Peyer's patch (tissue), 4 donors: Measurements from ENCODE around the gene FAM200B.

Source experiments
- POLR2A ChIP-seq, 2 donors: fragments of 450-650 bp; IDR thresholded peaks; one replicate each; pipeline ENCODE4 v1.5.1; 2017; ENCODE audit warnings: antibody characterized with exemption in 2 of 2, mild to moderate bottlenecking in 2 of 2, moderate library complexity in 2 of 2
- TF ChIP-seq, protein P1 (sequence below), 6 experiments: fragments of 450-650 bp in 4 of 6; fragments of 200-600 bp in 2 of 6; sonication (generic) in 1 of 6; IDR thresholded peaks; one replicate each; pipeline ENCODE4 v1.5.1; 2017 to 2019; ENCODE audit warnings: antibody characterized with exemption in 6 of 6, mild to moderate bottlenecking in 3 of 6, moderate library complexity in 1 of 6

GRCh38 chr4:15658781-15659180 is 22.8 kb upstream of the FAM200B start:
- TF ChIP-seq POLR2A (IDR thresholded peaks at IDR 0.05) = no peak
- TF ChIP-seq, protein P1, sequence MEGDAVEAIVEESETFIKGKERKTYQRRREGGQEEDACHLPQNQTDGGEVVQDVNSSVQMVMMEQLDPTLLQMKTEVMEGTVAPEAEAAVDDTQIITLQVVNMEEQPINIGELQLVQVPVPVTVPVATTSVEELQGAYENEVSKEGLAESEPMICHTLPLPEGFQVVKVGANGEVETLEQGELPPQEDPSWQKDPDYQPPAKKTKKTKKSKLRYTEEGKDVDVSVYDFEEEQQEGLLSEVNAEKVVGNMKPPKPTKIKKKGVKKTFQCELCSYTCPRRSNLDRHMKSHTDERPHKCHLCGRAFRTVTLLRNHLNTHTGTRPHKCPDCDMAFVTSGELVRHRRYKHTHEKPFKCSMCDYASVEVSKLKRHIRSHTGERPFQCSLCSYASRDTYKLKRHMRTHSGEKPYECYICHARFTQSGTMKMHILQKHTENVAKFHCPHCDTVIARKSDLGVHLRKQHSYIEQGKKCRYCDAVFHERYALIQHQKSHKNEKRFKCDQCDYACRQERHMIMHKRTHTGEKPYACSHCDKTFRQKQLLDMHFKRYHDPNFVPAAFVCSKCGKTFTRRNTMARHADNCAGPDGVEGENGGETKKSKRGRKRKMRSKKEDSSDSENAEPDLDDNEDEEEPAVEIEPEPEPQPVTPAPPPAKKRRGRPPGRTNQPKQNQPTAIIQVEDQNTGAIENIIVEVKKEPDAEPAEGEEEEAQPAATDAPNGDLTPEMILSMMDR (IDR thresholded peaks at IDR 0.05) = no peak
